SK-MEL-5 (cell line): ENCODE data around the gene MBNL2. TPM values are rescaled to one million over a fixed set of nuclear protein-coding genes. Genes with fewer than 3 reads are reported as not detected.
A peak's percentile ranks its signal among the peaks of the same experiment; 100 is the strongest.

ENCODE experiments used
- DNase-seq: peaks from one replicate; pipeline ENCODE4 v3.0.0-alpha.2; 2016; ENCODE audit warnings: low read depth, low spot score
- in situ Hi-C: cut with HindIII; loops from 2 replicates; pipeline ENCODE4 v1.10.0; 2016; ENCODE audit warnings: low sequenced_read_pairs, high pct_unique_total_duplicates, low pct_unique_long_range_greater_than_20kb
- total RNA-seq: library from RNA; depleted of rRNA; stranded (reverse); fragments of >200 nt; shearing (Covaris generic); gene quantifications from 2 replicates; pipeline ENCODE4 v1.2.3, GENCODE V29; 2014

The MBNL2 gene
- total RNA-seq, 1 experiment from 2014 or later = 17.9 TPM

DNA sequence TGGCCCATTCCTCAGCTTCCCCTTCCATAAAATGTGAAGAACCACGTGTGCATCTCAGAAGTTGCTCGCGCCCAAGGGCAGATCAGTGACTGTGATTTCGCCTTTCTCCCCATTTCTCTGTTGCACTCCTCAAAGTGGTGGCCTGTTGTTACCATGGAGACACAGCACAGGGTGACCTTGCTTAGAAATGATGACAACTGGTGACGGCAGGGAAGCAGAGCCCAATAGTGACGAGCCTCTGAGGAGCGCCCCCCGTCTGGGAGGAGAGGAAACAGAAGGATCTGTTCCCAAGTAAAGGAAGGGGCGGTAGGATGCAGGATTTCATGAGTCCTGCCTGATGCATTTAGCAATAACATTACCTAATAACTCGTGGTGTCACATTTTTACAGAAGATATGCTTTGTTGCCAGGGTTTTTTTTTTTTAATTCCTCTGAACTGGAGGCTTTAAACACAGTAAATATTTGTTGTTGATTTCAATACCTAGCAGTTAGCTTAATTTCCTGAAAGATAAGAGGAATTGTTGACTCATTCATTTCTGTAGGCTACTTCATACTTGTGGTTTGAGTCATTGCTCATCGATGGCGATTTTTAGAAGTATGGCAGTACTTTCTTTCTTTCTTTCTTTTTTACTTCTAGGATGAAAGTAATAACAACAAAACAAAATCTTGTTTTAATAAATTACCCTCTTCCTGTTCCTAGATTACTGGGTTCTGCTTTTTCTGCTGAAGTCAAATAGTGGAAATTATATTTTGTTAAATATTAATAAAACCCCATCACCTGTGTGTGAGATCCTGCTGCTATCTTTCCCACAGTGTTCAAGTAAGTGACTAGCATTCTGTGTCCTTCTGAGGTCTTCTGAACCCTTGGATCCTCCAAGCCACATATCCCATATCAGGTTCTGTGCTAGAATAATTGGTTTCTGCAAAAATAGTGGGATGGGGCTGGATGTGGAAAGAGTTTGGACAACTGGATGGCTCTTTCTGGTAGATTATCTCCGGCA is 36.0 kb downstream of the MBNL2 start:
- in situ Hi-C loops = no loop called here
- DNase-seq = peak; percentile 71

DNA sequence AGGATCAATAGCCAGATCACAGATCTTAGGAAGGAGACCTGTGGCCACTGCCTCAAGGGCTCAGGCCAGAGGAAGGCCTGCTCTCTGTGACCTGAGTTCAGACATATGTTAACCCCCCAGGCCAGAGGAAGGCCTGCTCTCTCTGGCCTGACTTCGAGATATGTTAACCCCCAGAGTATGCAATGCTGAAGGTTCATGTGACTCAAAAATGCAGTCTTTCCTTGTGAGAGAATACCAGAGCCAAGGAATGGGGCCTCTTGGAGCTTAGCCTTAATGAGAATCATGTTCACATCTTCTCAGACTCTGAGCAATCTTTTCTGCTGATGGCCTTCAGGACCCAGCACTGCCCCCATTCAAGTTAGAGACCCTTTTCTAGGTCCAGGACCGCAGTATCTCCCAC is 36.7 kb downstream of the MBNL2 start:
- in situ Hi-C loops = no loop called here
- DNase-seq = no peak

DNA sequence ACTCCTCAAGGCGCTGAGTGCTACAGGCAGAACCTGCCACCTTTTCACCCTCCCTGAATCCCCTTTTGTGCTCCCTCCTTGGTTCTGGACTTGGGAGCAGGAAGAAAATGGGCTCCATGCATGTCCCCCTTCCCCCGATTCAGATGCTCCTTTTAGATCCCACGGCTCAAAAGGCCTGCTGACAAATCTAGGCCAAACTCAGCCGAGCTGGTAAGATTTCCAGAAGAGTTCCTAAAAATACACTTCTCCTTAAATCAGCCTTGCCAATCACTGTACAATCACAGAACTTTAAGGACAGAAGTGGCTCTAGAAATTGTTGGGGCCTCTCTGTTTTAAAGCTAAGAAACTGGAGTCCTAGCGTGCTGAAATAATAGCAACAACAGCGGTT is 37.3 kb downstream of the MBNL2 start:
- in situ Hi-C loops = no loop called here
- DNase-seq = no peak

DNA sequence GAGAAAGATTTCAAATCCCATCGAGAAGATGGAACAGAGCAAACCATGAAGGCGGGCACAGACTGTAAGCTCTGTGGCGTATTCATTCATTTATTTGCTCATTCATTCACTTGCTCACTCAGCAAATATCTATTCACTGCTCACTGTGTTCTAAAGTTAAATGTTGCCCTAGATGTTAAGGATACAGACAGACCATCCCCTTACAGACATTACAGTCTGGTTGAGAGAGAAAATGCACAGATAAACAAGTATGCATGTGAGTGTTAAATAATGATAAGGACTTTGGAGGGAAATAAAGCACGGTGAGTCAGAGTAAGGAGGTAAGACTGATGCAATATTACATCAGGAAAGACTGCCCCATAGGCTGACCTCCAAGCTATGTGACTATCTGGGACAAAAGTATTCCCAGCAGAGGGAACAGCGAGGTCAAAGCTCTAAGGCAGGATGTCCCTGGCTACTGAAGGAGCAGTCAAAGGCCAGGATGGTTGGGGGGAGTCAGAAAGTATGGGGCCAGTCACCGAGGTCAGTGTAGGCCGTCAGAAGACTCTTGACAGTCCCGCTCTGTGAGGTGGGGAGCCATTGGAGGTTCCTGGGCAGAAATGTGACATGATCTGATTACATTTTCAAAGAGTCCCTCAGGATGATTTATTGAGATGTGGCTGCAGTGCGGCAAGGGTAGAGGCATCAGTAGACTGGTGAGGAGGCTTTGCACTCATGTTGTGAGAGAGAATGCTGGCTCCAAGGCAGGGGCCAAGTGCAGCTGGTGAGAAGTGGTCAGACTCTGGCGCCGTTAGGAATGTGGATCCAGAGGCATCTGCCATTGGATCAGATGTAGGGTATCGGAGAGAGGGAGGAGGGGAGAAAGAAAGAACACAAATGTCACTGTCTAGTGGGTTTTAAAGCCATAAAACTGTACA is 37.9 kb downstream of the MBNL2 start:
- in situ Hi-C loops = no loop called here
- no peak for DNase-seq

DNA sequence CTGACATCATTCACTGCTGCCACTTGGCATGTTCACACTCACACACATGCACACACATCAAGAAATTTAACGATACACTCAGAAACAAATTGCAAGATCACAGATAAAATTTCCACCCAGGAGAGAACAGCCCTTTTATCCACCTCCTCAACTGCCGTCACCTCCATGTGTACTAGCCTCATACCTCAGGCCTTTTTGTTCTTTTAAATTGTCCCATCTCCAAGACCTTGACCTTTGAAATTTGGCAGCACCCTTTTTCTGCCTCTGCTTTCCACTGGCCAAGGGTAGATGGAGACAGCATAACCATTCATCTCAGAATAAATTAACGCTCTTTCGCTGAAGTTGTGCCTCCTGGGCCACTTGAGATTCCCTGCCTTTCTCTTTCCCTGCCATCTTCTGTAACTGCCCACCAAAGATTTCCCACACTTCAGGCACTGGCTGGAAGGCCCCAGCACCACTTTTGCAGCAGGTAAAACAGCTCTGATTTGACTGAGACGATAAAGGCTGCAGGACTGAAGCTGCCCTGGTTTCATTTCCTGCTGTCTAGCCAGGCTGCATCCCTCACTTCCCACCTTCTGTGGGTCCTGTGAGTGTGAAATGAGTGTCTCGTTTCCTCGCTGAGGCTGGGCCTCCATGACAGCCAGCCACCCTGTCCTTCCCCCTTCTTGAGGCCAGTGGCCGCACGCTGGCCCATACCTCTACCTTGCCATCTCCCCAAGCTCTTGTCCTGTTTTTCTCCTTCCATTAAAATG is 39.3 kb downstream of the MBNL2 start:
- in situ Hi-C loops = no loop called here
- DNase-seq = no peak

DNA sequence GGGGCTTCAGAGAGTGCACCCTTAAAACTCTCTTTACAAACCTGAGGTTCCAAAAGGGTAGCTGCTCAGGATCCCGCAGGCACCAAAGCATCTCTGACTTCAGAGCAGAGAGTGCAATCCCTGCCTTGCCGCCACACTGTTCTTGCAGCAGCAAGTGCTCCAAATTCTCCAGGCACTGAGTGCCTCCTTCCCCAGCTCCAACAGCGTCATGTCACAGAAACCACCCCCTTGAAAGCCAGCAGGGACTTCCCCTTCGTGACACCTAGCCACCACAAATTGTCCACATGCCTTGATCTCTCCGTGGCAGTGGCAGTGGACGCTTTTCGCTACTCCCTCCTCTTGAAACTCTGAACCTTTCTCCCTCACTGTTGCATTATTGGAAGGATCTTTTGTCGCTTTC is 39.9 kb downstream of the MBNL2 start:
- in situ Hi-C loops = no loop called here
- DNase-seq = no peak

DNA sequence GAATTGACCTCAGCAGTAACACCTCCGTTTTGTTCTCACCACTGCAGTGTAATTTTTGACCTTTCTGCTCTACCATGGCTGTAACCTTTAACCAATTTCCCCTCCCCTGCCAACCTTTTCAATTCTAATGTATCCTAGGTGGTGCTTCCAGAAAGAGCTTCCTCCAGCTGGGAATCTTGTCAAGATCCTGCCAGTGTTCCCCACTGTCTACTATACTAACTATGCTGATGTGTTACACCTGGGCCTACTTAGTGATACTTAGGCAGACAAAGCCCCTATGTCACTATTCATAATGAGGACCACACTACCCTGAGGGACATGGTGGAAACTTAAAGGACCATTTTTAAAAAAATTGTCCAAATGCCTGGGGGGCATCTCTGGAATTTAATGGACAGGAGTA is 41.0 kb downstream of the MBNL2 start:
- no peak for DNase-seq
- in situ Hi-C loops = no loop called here

DNA sequence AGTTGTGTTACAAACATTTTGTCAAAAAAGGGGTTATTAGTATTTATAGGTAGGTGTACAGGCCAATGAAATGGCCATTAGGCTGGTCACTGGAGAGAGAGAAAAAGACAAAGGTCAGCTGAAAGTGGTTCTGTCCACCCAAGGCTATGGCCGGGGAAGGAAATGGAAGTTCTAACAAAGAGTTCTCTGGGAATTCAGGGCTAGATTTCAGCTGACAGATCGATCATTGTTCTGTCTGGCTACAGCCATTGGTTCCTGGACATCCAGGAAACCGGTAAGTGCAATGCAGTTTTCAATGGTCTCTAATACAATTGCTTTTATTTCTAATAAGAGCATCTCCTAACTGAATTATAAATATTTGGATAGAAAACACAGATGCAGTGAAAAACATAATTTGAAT is 42.5 kb downstream of the MBNL2 start:
- in situ Hi-C loops = no loop called here
- DNase-seq = peak; percentile 34

DNA sequence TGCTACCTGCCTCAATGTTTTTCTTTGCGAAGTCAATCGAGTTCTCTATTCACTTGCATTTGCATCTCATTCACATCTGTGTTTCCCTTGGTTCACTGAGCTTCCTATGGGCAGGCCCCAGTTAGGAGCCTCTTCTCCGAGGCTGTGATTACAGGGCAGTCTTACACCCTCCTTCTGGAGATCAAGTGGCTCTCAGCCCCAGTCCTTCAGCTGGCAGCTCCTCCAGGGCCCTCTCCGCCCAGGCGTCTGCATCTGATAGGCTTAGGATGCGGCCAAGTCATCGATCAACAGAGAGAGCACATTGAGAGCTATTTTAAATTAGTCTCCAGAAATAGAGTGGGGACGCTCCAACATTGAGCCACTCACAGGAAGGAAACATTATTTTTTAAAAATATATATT is 44.2 kb downstream of the MBNL2 start:
- DNase-seq = no peak
- in situ Hi-C loops = no loop called here

DNA sequence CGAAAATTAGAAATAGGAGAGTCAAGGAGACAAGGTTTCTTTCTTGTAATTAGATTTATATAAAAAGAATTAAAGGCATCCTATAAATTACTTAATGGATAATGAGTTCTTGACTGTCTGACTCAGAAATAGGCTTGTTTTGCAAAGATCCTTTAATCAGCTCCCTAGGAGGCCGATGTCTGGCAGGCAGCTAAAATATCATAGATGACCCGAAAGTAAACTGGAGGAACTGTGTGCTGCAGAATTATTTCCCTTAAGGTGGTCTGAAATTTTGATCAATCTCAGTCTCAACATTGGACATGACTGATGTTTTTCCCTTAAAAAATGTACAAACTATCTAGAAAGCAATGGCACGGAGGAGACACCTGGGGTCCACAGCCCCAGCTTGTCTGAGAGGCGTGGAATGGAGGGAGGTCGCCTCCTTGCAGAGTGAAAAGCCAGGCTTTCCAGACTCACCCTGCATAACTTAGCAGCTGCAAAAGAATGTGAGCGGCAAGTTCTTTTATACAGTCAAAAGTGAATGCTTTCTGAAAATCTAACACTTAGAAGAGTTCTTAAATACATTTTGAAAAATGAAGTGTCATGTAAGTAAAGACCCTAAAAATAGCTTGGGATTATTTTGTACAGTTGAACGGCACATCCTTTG is 44.8 kb downstream of the MBNL2 start:
- in situ Hi-C loops = no loop called here
- no peak for DNase-seq

DNA sequence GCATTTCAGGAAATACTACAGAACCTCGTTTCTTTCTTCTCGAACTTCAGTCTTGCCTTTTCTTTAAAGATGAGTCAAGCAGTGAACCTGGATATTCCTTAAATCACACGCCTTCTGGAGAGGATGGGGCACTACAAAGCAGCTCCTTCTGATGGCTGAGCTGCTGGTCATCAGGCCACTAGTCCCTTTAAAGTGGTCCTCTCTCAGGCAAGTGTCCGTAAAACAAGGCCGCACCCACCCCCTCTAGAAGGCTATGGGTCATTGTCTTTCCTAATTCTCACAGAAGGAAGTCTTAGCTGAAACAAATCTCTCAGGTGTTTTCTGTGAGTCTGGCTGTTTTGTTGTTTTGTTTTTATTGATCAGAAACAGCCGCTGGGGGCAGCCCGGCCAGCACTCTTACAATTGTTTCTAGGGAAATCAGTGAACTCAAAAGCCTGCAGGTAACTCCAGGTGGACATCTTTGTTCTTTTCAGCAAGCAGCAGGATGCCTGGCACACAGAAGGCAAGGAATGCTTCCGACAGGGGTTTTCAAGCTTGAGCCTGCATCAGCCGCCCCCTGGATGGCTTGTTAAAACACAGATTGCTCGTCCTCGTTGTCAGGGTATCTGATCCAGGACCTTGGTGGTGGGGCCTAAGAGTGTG is 45.4 kb downstream of the MBNL2 start:
- in situ Hi-C loops = no loop called here
- no peak for DNase-seq

DNA sequence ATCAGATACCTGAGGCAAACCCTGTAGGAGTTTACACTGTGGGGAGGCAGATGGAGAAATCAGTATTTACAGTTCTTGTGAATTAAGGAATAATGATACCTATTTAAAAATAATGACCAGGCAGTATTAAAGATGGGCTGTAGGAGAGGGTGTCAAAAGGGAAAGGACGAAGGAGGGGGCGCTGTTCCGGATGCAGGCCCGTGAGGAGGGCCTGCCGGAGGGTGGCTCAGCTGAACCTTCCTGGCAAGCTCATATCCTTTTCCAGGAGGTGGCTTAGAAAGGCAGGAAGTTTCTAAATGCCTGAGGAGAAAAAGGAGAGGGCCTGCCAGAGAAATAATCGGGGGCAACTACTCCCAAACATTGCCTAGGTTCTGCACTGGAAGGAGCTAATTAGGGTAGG is 46.6 kb downstream of the MBNL2 start:
- in situ Hi-C loops = no loop called here
- DNase-seq = peak; percentile 21

DNA sequence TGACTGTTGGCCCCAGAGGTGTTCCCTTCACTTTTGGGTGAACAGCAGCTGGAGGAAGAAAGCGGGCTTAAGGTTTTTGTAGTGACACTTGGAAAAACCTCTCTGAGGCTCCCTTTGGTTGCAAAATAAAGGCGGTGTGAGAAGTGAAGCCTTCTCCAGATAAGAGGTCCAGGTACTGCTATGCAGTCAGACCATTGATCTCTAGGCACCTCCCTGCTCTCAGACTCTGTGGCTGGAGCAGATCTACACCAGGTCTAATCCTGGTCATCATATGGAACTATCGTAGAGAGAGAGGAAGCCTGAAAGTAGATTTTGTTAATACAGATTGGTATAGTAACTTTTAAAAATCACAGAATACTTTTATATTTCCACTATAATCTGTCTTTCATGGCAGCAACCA is 47.5 kb downstream of the MBNL2 start:
- no peak for DNase-seq
- in situ Hi-C loops = no loop called here

DNA sequence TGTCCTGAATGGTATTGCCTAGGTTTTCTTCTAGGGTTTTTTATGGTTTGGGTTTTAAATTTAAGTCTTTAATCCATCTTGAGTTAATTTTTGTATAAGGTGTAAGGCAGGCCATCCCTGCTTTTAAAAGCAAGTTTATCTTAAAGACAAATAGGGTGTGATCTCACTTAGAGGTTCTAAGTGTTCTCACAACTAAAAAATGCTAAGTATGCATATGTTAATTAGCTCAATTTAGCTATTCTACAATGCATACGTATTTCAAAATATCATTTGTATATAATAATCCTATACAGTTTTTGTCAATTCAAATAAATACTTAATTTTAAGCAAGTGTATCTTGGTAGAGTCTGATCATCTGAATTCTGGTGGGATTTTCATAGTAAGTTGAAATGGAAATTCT is 50.4 kb downstream of the MBNL2 start:
- no peak for DNase-seq
- in situ Hi-C loops = no loop called here

DNA sequence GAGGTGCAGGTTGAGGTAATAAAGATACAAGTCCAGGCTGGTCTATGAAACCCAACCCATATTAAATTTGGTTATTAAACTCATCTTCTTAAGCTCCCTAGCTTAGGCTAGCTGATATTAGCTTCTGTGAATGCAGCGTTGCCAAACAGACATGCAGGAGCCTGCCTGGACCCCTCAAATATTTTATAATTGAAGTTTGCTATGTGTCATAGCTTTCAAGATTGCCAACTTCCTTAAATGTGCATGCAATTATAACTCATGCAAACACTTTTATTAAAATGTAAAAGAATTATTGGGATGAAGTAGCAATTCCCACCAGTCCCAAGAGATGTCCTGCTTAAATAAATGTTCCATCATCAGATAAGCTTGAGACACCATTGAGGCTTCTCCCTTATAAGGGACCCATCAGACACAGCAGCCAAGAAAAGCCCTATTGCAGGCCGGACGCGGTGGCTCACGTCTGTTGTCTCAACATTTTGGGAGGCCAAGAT is 51.3 kb downstream of the MBNL2 start:
- no peak for DNase-seq
- in situ Hi-C loops = no loop called here

DNA sequence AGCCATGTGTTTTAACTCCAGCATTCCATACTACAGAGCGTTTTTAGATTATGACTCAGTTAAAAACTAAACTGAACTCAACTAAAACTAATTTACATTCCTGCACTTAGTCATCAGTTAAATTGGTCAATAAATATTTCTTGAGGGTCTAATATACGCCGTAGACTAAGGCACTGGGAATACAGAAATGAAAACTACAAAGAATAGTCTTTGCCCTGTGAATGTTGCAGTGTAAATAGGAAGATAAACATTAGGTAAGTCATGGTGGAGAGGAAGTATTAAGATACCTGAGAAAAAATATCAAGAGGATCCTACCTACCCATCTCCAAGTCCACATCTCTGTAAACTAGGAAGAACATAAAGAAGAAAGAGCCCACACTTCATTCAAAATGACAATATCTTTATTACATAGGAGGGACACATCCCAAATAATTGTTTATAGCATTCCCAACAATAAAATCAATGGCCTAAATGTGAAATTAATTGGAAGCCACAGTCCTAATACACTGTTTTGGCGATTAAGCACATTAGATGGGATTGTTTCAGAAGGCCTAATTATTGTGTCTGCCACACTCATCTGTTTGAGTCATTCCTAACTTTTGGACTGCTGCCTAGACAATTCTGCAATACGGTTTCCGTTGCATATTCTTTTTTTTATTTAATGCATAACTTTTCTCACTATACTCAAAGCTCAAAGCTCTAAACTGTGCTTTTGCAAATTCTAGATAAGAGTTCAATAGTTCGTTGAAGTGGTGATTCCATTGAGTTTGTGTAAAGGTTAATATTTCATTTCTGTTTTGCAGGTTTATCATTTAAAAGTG is 52.9 kb downstream of the MBNL2 start:
- in situ Hi-C loops = no loop called here
- no peak for DNase-seq
